Mammary epithelial cell (primary cell): Measurements from ENCODE around the gene POLE2.

Source experiments
- EZH2 ChIP-seq: IDR thresholded peaks from 2 replicates; pipeline ENCODE4 v1.6.1; 2012; ENCODE audit warnings: low read length, inconsistent platforms, borderline replicate concordance
- TF ChIP-seq, protein P1 (sequence below), 2 donors: IDR thresholded peaks in 1 of 2; conservative IDR thresholded peaks in 1 of 2; 2 replicates each; pipeline ENCODE4 v1.5.1; 2011 to 2012; ENCODE audit warnings: inconsistent platforms in 2 of 2, low read length in 2 of 2, mild to moderate bottlenecking in 2 of 2, control low read depth in 1 of 2, low read depth in 1 of 2; ENCODE audit not compliant: insufficient read depth in 1 of 2; ENCODE audit errors: extremely low read depth in 1 of 2

DNA sequence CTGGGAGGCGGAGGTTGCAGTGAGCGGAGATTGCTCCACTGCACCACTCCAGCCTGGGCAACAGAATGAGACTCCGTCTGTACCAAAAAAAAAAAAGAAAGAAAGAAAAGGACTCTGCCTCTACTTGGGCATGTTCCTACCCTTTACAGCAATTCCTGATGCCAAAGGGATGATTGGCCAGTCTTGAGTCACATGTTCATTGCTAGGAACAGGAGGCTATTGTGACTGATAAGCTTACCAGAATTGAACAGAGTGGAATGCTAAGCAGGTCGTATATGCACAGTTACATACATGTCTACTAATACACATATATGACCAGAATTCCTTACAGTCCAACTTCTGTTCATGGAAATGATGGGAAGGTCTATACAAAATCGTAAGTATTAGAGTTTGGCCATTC lies 39.2 kb upstream of the POLE2 start:
- TF ChIP-seq, protein P1, sequence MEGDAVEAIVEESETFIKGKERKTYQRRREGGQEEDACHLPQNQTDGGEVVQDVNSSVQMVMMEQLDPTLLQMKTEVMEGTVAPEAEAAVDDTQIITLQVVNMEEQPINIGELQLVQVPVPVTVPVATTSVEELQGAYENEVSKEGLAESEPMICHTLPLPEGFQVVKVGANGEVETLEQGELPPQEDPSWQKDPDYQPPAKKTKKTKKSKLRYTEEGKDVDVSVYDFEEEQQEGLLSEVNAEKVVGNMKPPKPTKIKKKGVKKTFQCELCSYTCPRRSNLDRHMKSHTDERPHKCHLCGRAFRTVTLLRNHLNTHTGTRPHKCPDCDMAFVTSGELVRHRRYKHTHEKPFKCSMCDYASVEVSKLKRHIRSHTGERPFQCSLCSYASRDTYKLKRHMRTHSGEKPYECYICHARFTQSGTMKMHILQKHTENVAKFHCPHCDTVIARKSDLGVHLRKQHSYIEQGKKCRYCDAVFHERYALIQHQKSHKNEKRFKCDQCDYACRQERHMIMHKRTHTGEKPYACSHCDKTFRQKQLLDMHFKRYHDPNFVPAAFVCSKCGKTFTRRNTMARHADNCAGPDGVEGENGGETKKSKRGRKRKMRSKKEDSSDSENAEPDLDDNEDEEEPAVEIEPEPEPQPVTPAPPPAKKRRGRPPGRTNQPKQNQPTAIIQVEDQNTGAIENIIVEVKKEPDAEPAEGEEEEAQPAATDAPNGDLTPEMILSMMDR (conservative IDR thresholded peaks at IDR 0.05 in 1 of 2, IDR thresholded peaks at IDR 0.05 in 1 of 2; ENCODE audit: extremely low read depth in 1 of 2, insufficient read depth in 1 of 2, low read depth in 1 of 2, low read length in 2 of 2), result no peak
- no peak for TF ChIP-seq EZH2
